IPS-20b (cell line): ENCODE data around the gene PPP4R2.
"Not testable (repeated sequence)": the region's sequence is repeated elsewhere in the genome, so short reads cannot be mapped to it uniquely, and the experiment has no call there.

Experiments
- H3K27ac ChIP-seq: one replicate; pipeline ENCODE4 v1.5.1; 2013; ENCODE audit warnings: low read length
- H3K27me3 ChIP-seq: 2 replicates; pipeline ENCODE4 v1.6.1; 2013; ENCODE audit warnings: mild to moderate bottlenecking, low read length, inconsistent platforms; ENCODE audit not compliant: insufficient read depth
- H3K36me3 ChIP-seq: 2 replicates; pipeline ENCODE4 v1.6.1; 2013; ENCODE audit warnings: low read depth, mild to moderate bottlenecking, inconsistent platforms, low read length, moderate library complexity; ENCODE audit not compliant: insufficient read depth
- H3K4me1 ChIP-seq: 2 replicates; pipeline ENCODE4 v1.6.1; 2013; ENCODE audit warnings: mild to moderate bottlenecking, control low read depth, inconsistent platforms, low read length, moderate library complexity; ENCODE audit not compliant: insufficient read depth
- H3K4me3 ChIP-seq: 2 replicates; pipeline ENCODE4 v1.5.1; 2013; ENCODE audit warnings: mild to moderate bottlenecking, low read length, inconsistent platforms
- H3K9ac ChIP-seq: 2 replicates; pipeline ENCODE4 v1.6.1; 2013; ENCODE audit warnings: low read depth, mild to moderate bottlenecking, inconsistent platforms, low read length, moderate library complexity
- H3K9me3 ChIP-seq: 2 replicates; pipeline ENCODE4 v1.6.1; 2013; ENCODE audit warnings: mild to moderate bottlenecking, low read depth, low read length, inconsistent platforms; ENCODE audit not compliant: insufficient read depth

PPP4R2 gene

GRCh38 chr3:73055583-73055982 is 59.0 kb downstream of the PPP4R2 start:
- Histone ChIP-seq H3K4me3 (no peak overlapping the region), H3K9me3 (no peaks in the 10 kb centered on the region), H3K4me1 (no peaks in the 10 kb centered on the region), H3K9ac (no peak overlapping the region), H3K36me3 (peaks cover 30% of the 10 kb centered on the region), H3K27me3 (no peaks in the 10 kb centered on the region), H3K27ac (no peak overlapping the region)

- Histone ChIP-seq H3K4me3 (no peak overlapping the region), H3K27ac (no peak overlapping the region), H3K4me1 (no peaks in the 10 kb centered on the region), H3K9ac (no peak overlapping the region), H3K9me3 (no peaks in the 10 kb centered on the region), H3K27me3 (no peaks in the 10 kb centered on the region), H3K36me3 (peaks cover 31% of the 10 kb centered on the region)
These were observed 59.6 kb downstream of the PPP4R2 start for GRCh38 chr3:73056014-73056844.

- Histone ChIP-seq H3K36me3 (peaks cover 37% of the 10 kb centered on the region), H3K4me1 (no peaks in the 10 kb centered on the region), H3K4me3 (no peak overlapping the region), H3K27me3 (no peaks in the 10 kb centered on the region), H3K27ac (no peak overlapping the region), H3K9me3 (no peaks in the 10 kb centered on the region), H3K9ac (no peak overlapping the region)
These were observed 60.2 kb downstream of the PPP4R2 start for GRCh38 chr3:73056845-73057150.

GRCh38 chr3:73060302-73060723 is 63.7 kb downstream of the PPP4R2 start:
- Histone ChIP-seq H3K36me3 (peaks cover 70% of the 10 kb centered on the region), H3K27me3 (no peaks in the 10 kb centered on the region), H3K4me1 (no peaks in the 10 kb centered on the region), H3K4me3 (no peak overlapping the region), H3K27ac (no peak overlapping the region), H3K9ac (no peak overlapping the region), H3K9me3 (no peaks in the 10 kb centered on the region)

- H3K36me3 ChIP-seq = peaks cover 78% of the 10 kb centered on the region
- H3K27me3 ChIP-seq = no peaks in the 10 kb centered on the region
- no peak within 1 kb of the TSS for H3K27ac ChIP-seq
- H3K4me1 ChIP-seq = no peaks in the 10 kb centered on the region
- no peaks in the 10 kb centered on the region for H3K9me3 ChIP-seq
- no peak within 1 kb of the TSS for H3K9ac ChIP-seq
- H3K4me3 ChIP-seq = no peak within 1 kb of the TSS
These were observed 64.8 kb downstream of the PPP4R2 start, which contains the start of gene EBLN2 for GRCh38 chr3:73061416-73061815. Gene EBLN2, plus strand, starts transcription at chr3:73061659. Its CDS starts 423 bp downstream, at chr3:73062082.

- not testable (repeated sequence) for H3K4me3 ChIP-seq, H3K27ac ChIP-seq
- peaks cover 64% of the 10 kb centered on the region for H3K36me3 ChIP-seq
These were observed 69.6 kb downstream of the PPP4R2 start for GRCh38 chr3:73066243-73066642.

GRCh38 chr3:73068419-73068818 is 71.8 kb downstream of the PPP4R2 start:
- peaks cover 44% of the 10 kb centered on the region for H3K36me3 ChIP-seq
- H3K4me1 ChIP-seq = peaks cover 15% of the 10 kb centered on the region
- H3K9ac ChIP-seq = no peak overlapping the region
- no peaks in the 10 kb centered on the region for H3K9me3 ChIP-seq
- H3K4me3 ChIP-seq = no peak overlapping the region
- no peak overlapping the region for H3K27ac ChIP-seq
- no peaks in the 10 kb centered on the region for H3K27me3 ChIP-seq

More at GRCh38 chr3:73066243-73066642, 69.6 kb downstream of the PPP4R2 start:
- H3K9me3 ChIP-seq, H3K27me3 ChIP-seq, H3K9ac ChIP-seq: not testable (repeated sequence)
- peaks cover 10% of the 10 kb centered on the region for H3K4me1 ChIP-seq

GRCh38 chr3:73069187-73069586 is 72.6 kb downstream of the PPP4R2 start:
- no peak overlapping the region for H3K27ac ChIP-seq
- H3K9me3 ChIP-seq = no peaks in the 10 kb centered on the region
- H3K9ac ChIP-seq = no peak overlapping the region
- peaks cover 15% of the 10 kb centered on the region for H3K4me1 ChIP-seq
- no peak overlapping the region for H3K4me3 ChIP-seq
- no peaks in the 10 kb centered on the region for H3K27me3 ChIP-seq
- peaks cover 36% of the 10 kb centered on the region for H3K36me3 ChIP-seq

- H3K36me3 ChIP-seq = peaks cover 29% of the 10 kb centered on the region
- no peaks in the 10 kb centered on the region for H3K9me3 ChIP-seq
- peaks cover 15% of the 10 kb centered on the region for H3K4me1 ChIP-seq
- no peak overlapping the region for H3K9ac ChIP-seq
- H3K4me3 ChIP-seq = no peak overlapping the region
- no peaks in the 10 kb centered on the region for H3K27me3 ChIP-seq
- H3K27ac ChIP-seq = no peak overlapping the region
These were observed 73.3 kb downstream of the PPP4R2 start for GRCh38 chr3:73069775-73070444.

GRCh38 chr3:73070675-73071575 is 74.3 kb downstream of the PPP4R2 start:
- H3K9me3 ChIP-seq = no peaks in the 10 kb centered on the region
- no peak overlapping the region for H3K4me3 ChIP-seq
- no peak overlapping the region for H3K27ac ChIP-seq
- H3K27me3 ChIP-seq = no peaks in the 10 kb centered on the region
- no peak overlapping the region for H3K9ac ChIP-seq
- H3K36me3 ChIP-seq = peaks cover 19% of the 10 kb centered on the region
- peaks cover 15% of the 10 kb centered on the region for H3K4me1 ChIP-seq

GRCh38 chr3:73071952-73072351 is 75.3 kb downstream of the PPP4R2 start:
- H3K4me3 ChIP-seq = no peak overlapping the region
- peaks cover 11% of the 10 kb centered on the region for H3K36me3 ChIP-seq
- H3K27ac ChIP-seq = no peak overlapping the region
- H3K4me1 ChIP-seq = peaks cover 15% of the 10 kb centered on the region
- no peak overlapping the region for H3K9ac ChIP-seq
- H3K27me3 ChIP-seq = no peaks in the 10 kb centered on the region
- no peaks in the 10 kb centered on the region for H3K9me3 ChIP-seq
